Measurements from ENCODE around the gene ACOT13. TPM values are rescaled to one million over a fixed set of nuclear protein-coding genes. Genes with fewer than 3 reads are reported as not detected.
"Not testable (repeated sequence)": the region's sequence is repeated elsewhere in the genome, so short reads cannot be mapped to it uniquely, and the experiment has no call there.

Gene ACOT13
- total RNA-seq, 1 donor from 2014 or later: 80.0 TPM

DNA sequence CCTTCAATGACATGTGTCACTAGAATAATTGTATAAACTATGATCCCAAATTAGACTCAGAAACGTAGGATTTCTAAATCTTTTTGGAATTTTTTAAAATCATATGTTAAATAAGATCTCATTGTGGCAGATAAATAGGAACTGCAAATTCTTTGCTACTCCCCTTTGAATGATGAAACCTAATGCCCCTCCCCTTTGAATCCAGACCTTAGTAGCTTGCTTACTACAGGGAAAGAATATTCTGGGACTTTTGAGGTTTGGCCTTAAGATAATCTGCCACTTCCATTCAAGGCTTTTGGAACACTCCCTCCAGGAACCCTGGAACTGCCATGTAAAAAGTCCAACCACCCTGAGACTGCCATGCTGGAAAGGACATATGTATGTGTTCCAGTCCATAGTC lies 7.3 kb upstream of the ACOT13 start:
- DNase-seq: no peak
- ATAC-seq: no peak
- intact Hi-C loops (cut with micrococcal nuclease): no loop called here

DNA sequence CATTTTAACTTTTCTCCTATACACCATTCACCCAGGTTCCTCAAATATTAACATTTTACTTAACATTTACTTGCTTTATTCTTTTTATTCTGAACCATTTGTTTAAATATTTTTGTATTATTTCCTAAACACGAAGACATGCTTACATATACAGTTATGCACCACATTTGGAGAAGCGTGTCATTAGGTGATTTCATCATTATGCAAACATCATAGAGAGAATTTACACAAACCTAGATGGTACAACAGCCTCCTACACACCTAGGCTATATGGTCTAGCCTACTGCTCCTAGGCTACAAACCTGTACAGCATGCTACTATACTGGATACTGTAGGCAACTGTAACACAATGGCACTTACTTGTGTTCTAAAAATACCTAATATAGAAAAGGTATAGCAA lies 6.8 kb upstream of the ACOT13 start:
- ATAC-seq: no peak
- DNase-seq: no peak
- intact Hi-C loops (cut with micrococcal nuclease): no loop called here

DNA sequence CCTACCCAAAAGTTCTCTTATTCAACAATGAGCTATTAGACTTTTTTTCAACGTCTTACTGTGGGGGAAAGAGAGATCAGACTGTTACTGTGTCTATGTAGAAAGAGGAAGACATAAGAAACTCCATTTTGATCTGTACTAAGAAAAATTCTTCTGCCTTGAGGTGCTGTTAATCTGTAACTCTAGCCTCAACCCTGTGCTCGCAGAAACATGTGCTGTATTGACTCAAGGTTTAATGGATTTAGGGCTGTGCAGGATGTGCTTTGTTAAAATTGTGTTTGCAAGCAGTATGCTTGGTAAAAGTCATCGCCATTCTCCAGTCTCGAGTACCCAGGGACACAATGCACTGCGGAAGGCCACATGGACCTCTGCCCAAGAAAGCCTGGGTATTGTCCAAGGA lies 5.1 kb upstream of the ACOT13 start:
- ATAC-seq; intact Hi-C loops (cut with micrococcal nuclease); DNase-seq: not testable (repeated sequence)

DNA sequence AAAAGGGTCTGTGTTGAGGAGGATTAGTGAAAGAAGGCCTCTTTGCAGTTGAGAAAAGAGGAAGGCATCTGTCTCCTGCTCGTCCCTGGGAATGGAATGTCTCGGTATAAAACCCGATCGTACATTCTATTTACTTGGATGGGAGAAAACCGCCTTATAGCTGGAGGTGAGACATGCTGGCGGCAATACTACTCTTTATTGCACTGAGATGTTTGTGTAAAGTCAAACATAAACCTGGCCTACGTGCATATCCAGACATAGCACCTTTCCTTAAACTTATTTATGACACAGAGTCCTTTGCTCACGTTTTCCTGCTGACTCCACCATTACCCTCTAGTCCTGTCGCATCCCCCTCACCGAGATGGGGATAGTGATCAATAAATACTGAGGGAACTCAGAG lies 4.6 kb upstream of the ACOT13 start:
- ATAC-seq (no peak), DNase-seq (no peak)
- intact Hi-C loops (cut with micrococcal nuclease): no loop called here

DNA sequence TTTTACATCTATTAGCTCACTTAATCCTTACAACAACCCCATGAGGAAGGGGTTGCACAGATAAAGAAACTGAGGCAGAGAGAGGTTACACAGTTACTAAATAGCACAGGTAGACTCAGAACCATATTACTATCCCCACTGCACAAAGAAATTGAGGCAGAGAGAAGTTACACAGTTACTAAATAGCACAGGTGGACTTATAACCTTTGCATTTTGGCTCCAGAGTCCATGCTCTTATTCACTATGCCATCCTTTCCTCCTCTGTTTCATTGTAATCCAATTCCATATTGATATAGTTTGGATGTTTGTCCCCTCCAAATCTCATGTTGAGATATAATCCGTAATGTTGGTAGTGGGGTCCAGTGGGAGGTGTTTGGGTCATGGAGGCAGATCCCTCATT lies 3.7 kb upstream of the ACOT13 start:
- intact Hi-C loops (cut with micrococcal nuclease): no loop called here

DNA sequence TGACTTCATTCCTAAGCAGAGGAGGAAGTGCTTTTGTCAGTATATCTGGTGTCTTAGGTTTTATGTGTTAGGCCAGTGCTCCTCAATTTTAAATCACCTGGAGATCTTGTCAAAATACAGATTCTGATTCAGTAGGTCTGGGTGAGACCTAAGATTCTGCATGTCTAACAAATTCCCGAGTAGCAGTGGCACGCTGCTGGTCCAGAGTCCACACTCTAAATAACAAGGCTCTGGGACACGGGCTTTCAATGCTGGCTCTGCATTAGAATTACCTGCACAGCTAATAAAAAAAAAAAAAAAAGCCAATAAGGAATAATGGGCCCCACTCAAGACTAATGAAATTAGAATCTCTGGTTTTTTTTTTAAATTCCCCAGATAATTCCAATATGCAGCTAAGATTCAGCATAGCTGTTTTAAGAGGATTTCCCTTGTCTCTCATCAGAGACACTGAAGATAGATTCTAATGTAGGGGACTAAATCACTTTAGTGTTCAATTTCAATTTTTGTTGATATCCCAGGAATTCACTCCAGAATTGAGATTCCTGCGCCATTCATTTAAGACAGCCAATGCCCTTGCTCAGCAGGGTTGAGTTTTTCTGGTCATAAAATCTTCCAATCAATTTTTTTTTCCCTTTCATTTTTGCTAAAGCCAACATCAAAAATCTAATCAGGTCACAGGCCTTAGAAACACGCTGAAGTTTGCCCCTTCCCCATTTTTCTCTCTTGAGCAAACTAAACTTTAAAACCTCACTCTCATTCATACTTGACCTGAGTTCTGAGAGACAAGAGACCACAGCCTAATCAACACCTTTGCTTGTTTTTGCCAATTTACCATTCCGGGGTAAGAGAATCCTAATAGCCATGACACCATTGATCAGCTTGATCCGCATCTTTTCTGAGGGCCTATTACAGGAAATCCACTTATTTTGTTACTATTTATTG lies 2.6 kb upstream of the ACOT13 start:
- intact Hi-C loops (cut with micrococcal nuclease): no loop called here
- no peak for DNase-seq
- ATAC-seq: no peak

More for the DNA sequence above, 3.7 kb upstream of the ACOT13 start:
- DNase-seq (no peak), ATAC-seq (no peak)

DNA sequence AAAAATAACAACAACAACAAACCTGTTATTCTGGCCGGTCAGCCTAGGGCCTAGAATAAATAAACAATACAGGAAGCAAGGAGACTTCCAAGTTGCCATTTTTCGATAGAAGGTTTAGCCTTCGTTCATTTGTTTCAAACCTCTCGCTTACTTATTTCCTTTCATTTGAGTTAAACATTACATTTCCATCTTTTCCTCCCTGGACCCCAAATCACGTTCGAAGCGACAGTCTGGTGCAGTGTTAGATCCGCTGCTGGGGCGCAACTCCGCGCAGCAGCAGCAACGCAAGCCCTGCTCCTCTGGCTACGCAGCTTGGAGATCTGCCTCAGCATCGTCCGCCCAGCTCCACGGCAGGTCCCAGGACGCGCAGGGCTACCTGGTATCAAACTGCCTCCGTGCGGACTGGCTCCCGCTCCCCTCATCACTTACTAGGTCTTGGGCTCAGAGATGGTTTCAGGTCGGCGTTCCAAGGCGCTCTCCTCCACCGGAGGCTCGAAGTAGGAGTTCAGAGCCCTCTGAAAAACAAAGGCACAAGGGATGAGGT lies 708 bp upstream of the ACOT13 start:
- DNase-seq: peak; percentile 52
- peak; percentile 40 for ATAC-seq
- intact Hi-C loops (cut with micrococcal nuclease): no loop called here

DNA sequence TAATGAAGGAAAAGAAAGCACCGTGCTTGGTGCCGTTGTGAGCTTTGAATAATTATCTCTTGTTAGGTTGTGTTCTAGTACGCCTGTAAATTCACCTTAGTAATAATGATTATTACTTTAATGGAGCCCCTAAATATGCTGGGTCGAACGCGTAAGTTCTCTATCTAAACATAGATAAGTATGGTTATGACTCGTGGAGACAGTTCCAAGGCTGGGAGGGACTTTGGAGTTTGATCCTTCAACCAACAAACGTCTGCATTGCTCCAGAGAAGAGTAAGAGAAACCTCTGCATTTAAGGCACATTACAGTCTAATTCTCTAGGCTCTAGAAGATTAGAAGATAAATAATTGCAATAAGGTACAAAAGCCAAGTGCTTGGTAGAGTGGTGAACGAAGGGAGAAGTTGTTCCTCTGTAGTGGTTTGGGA lies 514 bp downstream of the ACOT13 start:
- no peak for DNase-seq
- ATAC-seq: peak; percentile 10
- intact Hi-C loops (cut with micrococcal nuclease): no loop called here

DNA sequence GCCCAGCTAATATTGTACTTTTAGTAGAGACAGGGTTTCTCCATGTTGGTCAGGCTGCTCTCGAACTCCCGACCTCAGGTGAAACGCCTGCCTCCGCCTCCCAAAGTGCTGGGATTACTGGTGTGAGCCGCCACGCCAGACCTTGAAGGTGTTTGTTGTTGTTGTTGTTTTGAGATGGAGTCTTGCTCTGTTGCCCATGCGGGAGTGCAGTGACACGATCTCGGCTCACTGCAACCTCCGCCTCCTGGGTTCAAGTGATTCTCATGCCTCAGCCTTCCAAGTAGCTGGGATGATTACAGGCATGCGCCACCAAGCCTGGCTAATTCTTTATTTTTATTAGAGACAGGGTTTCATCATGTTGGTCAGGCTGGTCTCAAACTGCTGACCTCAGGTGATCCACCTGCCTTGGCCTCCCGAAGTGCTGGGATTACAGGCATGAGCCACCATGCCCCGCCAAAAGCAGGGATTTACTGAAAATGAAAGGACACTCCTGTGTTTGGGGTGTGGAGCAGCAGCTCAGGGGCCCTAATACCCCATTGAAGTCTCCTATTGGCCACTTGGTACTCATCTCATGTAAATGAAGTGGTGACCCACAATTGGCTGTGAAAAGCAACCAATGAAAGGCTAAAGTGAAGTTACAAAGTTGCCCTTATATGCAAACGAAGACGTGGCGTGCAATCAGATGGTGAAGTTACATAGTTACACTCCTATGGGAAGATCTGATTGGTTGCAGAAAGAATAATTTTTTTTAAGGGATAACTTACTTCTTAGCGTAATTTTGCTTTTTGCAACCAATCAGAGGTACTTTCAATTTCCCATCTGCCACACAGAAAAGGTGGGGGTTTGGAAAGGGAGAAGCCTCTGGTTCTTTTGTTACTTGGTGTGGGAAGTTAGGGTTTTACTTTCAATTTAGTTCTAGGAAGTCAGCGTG lies 1.5 kb downstream of the ACOT13 start:
- ATAC-seq; intact Hi-C loops (cut with micrococcal nuclease); DNase-seq: not testable (repeated sequence)

DNA sequence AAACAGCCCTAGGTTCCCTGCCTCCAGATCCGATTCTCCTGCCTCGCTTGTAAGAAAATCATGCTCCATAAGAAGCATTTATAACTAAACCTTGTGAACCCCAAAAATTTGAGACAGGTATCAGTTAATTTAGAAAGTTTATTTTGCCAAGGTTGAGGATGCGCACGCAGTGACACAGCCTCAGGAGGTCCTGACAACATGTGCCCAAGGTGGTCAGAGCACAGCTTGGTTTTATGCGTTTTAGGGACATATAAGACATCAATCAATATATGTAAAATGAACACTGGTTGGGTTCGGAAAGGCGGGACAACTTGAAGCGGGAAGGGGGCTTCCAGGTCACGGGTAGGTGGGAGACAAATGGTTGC lies 2.1 kb downstream of the ACOT13 start:
- no peak for DNase-seq
- ATAC-seq: no peak
- intact Hi-C loops (cut with micrococcal nuclease): no loop called here

DNA sequence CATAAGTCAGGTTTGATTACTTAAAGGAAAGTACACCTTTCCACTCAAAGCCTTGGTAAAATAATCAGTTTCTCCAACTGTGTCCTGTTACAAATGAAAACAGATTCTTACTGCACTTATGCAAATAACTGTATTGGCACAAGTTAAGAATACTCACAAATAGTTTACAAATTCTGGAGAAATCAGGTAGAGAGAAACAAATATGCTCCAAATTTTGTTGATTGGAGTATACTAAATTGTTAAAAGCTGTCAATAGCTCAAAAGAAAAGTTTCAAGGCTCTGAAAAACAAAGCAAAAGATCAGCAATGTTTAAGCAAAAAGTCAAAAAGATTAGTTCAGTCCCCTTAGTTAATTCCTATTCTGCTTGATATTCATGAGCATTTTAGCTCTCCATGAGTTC lies 3.6 kb downstream of the ACOT13 start:
- intact Hi-C loops (cut with micrococcal nuclease); DNase-seq; ATAC-seq: not testable (repeated sequence)

DNA sequence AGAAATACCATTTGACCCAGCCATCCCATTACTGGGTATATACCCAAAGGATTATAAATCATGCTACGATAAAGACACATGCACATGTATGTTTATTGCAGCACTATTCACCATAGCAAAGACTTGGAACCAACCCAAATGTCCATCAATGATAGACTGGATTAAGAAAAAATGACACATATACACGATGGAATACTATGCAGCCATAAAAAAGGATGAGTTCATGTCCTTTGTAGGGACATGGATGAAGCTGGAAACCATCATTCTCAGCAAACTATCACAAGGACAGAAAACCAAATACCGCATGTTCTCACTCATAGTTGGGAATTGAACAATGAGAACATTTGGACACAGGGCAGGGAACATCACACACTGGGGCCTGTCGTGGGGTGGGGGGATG lies 4.2 kb downstream of the ACOT13 start:
- ATAC-seq; DNase-seq; intact Hi-C loops (cut with micrococcal nuclease): not testable (repeated sequence)

DNA sequence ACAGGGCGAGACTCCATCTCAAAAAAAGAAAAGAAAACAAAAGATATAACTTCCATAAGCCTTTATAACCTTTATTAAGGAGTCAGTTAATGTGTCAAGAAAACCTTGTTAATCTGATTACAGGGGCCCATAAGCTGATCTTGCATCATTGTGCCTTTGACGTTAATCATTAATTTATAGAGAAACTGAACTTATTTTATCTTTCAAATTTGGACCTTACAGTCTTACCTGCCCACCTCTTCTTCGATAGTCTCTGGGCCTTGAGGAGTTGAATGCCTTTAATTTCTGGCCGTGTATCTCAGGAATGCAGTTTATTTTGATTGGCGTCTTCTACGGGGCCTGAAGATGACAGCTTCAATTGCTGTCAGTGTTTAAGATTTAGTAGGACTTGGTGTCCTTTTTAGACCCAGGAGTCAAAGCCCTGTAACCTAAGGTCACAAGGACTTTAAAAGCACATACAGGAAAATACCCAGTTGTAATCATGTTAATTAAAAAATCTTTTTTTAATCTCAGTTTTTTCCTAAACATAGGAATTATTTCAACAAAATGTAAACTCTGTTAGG lies 5.8 kb downstream of the ACOT13 start:
- ATAC-seq: no peak
- no peak for DNase-seq
- intact Hi-C loops (cut with micrococcal nuclease): no loop called here

DNA sequence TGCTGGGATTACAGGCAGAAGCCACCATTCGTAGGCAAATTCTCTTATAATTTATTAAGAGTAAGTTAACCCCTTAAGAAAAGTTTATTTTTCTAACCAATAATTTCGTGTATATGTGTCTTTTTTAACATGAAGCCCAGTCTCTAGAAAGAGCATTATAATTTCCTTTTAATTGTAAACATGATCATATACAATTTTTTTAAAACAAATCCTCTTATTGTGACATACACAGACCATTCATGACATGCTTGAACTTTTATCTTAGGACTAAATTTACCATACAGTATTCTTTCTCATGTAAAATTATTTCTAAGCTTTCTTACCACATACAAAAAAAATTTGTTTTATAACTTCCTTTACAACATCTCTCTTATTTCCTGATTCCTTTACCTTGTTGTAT lies 6.7 kb downstream of the ACOT13 start:
- intact Hi-C loops (cut with micrococcal nuclease): no loop called here
- ATAC-seq: no peak
- no peak for DNase-seq

DNA sequence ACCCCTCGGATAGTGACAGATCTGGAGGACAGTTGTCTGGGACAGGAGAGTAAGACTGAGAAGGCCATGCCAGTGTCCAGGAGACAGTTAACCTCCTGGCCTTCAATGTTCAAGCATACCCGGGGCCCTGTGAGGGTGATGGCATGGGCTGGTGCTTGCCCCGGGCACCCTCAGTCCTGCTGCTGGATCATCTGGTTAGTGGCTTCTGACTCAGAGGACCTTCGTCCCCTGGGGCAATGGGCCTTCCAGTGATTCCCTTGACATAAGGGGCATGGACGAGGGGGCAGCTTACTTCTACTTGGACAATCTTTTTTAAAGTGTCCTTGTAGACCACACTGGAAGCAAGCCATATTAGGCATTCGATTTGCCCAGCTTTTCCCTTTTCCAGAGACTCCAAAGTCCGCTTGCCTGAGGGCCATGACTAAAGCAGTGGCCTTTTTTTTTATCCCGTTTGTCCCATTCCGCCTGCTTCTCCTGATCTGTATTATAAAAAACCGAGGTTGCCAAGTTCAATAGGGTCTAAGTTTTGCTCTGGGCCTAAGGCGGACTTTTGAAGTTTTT lies 12.0 kb downstream of the ACOT13 start:
- intact Hi-C loops (cut with micrococcal nuclease); ATAC-seq; DNase-seq: not testable (repeated sequence)

DNA sequence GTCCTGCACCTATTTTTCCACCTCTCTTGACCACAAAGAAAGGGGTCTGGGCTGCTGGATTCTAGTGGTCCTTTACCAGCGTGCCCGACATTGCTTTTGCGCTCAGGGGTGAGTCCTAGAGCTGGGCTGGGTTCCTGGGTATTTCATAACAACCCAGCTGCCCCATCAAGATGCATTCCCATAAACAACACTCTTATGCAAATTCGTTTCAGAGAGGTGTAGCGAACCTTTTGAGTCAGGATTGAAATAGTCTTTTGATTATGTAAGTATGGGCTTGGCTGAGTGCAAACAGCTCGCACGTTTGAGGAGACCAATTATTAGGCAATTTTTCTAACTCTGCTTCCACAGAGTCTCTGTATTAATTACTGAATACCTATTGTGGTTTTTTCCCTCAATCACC lies 13.7 kb downstream of the ACOT13 start:
- DNase-seq (no peak), ATAC-seq (no peak)
- intact Hi-C loops (cut with micrococcal nuclease): no loop called here

DNA sequence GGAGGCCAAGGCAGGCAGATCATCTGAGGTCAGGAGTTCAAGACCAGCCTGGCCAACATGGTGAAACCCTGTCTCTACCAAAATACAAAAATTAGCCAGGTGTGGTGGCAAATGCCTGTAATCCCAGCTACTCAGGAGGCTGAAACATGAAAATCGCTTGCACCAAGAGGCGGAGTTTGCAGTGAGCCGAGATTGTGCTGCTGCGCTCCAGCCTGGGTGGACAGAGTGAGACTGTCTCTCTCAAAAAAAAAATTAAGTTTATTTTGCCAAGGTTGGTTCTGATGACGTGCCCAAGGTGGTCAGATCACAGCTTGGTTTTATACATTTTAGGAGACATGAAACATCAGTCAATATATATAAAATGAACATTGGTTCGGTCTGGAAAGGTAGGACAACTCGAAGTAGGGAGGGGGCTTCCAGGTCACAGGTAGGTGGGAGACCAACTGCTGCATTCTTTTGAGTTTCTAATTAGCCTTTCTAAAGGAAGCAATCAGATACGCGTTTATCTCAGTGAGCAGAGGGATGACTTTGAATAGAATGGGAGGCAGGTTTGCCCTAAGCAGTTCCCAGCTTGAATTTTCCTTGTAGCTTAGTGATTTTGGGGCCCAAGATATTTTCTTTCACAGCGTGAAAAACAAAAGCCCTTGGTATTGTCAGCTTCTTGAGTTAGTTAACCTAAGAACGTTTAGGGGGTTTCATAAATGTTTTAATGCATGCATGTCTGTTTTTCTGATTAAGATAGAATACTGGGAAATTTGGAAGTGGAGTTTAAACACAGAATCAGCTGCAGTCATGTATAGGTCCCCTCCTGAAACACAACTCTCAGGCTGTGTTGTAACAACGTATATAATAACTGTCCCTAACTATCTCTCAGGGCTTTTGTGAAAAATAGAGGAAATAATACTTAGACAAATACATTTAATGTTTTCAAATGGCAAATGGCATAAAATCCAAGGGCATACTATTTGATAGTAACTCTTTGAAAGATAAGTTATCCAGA lies 16.7 kb downstream of the ACOT13 start:
- ATAC-seq (no peak), DNase-seq (no peak)
- intact Hi-C loops (cut with micrococcal nuclease): no loop called here

DNA sequence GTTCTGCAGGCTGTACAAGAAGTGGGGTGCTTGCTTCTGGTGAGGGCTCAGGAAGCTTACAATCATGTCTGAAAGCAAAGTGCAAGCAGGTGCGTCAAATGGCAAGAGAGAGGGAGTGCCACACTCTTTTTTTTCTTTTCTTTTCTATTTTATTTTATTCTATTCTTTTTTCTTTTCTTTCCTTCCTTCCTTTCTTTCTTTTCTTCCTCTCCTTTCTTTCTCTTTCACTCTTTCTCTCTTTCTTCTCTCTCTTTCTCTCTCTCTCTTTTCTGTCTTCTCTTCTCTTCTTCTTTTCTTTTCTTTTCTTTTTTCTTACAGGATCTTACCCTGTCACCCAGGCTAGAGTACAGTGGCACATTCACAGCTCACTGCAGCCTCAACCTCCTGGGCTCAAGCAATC lies 19.5 kb downstream of the ACOT13 start:
- DNase-seq: no peak
- intact Hi-C loops (cut with micrococcal nuclease): no loop called here
- ATAC-seq: no peak

Measured in left ventricle myocardium superior (tissue), 1 donor.